Chondrocyte (in vitro differentiated cells): ENCODE measurements around the gene GPATCH2L. TPM values are rescaled to one million over a fixed set of nuclear protein-coding genes. Genes with fewer than 3 reads are reported as not detected.

Source experiments
- DNase-seq: peaks from one replicate; pipeline ENCODE4 v3.0.0; 2021; ENCODE audit warnings: mixed read lengths, low spot score
- H3K27ac Mint-ChIP-seq: one replicate; pipeline ENCODE4 v1.8.0; 2021; ENCODE audit warnings: mild to moderate bottlenecking, moderate library complexity, mixed read lengths; ENCODE audit not compliant: unreplicated experiment
- H3K27me3 Mint-ChIP-seq: 2 replicates; pipeline ENCODE4 v1.8.0; 2021; ENCODE audit warnings: low read depth, mixed read lengths
- H3K36me3 Mint-ChIP-seq: 2 replicates; pipeline ENCODE4 v1.8.0; 2021; ENCODE audit warnings: low read depth, mixed read lengths
- H3K4me1 Mint-ChIP-seq: 2 replicates; pipeline ENCODE4 v1.8.0; 2021; ENCODE audit warnings: low read depth, mild to moderate bottlenecking, mixed read lengths
- H3K4me3 Mint-ChIP-seq: one replicate; pipeline ENCODE4 v1.8.0; 2021; ENCODE audit warnings: mild to moderate bottlenecking, moderate library complexity, mixed read lengths; ENCODE audit not compliant: unreplicated experiment
- H3K9me3 Mint-ChIP-seq: 2 replicates; pipeline ENCODE4 v1.8.0; 2021; ENCODE audit warnings: low read depth, mixed read lengths
- total RNA-seq: library from RNA; stranded (reverse); gene quantifications from 3 replicates; pipeline ENCODE4 v1.2.1, GENCODE V29; 2021
- TF ChIP-seq, protein P1 (sequence below): fragments of 200-600 bp; sonication (generic); IDR thresholded peaks from 2 replicates; pipeline ENCODE4 v1.5.0; 2021; ENCODE audit warnings: antibody characterized with exemption, mild to moderate bottlenecking, moderate library complexity

GPATCH2L gene
- total RNA-seq, 1 donor from 2014 or later = 51.3 TPM

DNA sequence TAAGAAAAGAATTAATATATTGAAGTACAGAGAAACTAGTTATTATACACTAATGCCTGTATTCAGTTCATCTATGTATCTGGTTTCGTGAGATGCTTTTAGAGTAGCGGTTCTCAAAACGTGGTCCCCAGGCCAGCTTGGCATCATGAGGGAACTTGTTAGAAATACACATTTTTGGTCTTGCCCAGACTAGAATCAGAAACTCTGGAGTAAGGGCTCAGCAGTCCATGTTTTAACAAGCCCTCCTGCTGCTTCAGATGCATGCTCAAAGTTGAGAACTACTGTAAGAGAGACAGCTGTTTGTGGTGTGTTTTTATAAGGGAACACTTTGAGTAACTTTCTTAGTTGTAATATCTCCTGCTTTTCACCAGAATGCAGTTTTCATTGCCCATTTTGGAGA is 18.1 kb downstream of the GPATCH2L start:
- H3K27me3 Mint-ChIP-seq = no peaks in the 10 kb centered on the region
- no peaks in the 10 kb centered on the region for H3K4me1 Mint-ChIP-seq
- H3K27ac Mint-ChIP-seq = no peak overlapping the region
- H3K9me3 Mint-ChIP-seq = peaks cover 5% of the 10 kb centered on the region
- DNase-seq = no peak
- no peak overlapping the region for H3K4me3 Mint-ChIP-seq
- TF ChIP-seq, protein P1, sequence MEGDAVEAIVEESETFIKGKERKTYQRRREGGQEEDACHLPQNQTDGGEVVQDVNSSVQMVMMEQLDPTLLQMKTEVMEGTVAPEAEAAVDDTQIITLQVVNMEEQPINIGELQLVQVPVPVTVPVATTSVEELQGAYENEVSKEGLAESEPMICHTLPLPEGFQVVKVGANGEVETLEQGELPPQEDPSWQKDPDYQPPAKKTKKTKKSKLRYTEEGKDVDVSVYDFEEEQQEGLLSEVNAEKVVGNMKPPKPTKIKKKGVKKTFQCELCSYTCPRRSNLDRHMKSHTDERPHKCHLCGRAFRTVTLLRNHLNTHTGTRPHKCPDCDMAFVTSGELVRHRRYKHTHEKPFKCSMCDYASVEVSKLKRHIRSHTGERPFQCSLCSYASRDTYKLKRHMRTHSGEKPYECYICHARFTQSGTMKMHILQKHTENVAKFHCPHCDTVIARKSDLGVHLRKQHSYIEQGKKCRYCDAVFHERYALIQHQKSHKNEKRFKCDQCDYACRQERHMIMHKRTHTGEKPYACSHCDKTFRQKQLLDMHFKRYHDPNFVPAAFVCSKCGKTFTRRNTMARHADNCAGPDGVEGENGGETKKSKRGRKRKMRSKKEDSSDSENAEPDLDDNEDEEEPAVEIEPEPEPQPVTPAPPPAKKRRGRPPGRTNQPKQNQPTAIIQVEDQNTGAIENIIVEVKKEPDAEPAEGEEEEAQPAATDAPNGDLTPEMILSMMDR = no peak
- H3K36me3 Mint-ChIP-seq = peaks cover 31% of the 10 kb centered on the region

DNA sequence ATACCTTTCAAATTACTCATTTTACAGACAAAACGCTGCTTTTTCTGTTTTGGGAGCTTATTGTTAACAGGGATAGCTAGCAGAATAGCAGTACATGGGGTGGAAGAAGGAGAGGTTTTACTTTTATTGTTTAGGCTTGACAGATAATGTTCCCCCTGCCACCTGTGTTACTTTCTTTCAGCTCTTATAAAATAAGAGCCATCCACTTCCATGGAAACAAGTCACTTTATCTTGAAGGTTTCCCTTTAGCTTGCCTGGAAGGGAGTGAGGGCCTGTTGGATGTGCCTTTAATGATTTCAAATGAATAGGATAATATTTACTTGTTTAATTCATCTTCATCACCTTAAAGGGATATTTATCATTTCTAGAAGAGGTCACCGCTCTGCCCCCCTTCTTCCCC is 23.3 kb downstream of the GPATCH2L start:
- Mint-ChIP-seq H3K36me3 (peaks cover 29% of the 10 kb centered on the region), H3K27me3 (no peaks in the 10 kb centered on the region), H3K9me3 (no peaks in the 10 kb centered on the region), H3K4me1 (no peaks in the 10 kb centered on the region), H3K27ac (no peak overlapping the region), H3K4me3 (no peak overlapping the region)
- TF ChIP-seq, protein P1 = no peak
- DNase-seq = no peak

DNA sequence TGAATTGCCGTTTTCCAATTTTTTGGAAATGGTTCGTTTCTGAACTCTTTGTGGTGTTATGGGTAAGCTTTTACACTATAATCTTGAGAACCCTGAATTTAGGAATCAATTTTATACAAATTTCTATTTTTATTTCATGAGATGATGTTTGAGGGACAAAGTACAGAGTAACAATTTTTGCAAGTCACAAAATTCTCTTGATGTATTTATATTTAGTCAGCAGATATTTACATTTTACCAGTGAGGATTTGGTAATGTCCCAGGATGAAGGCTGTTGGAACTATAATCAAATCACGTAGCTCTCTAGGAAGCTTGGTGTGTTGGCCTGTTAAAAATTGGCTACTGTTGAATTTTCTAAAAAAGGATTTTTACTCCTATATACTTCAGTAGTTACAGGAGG is 24.2 kb downstream of the GPATCH2L start:
- DNase-seq = no peak
- peaks cover 33% of the 10 kb centered on the region for H3K36me3 Mint-ChIP-seq
- H3K27ac Mint-ChIP-seq = no peak overlapping the region
- H3K9me3 Mint-ChIP-seq = no peaks in the 10 kb centered on the region
- TF ChIP-seq, protein P1 = no peak
- no peaks in the 10 kb centered on the region for H3K4me1 Mint-ChIP-seq
- H3K27me3 Mint-ChIP-seq = no peaks in the 10 kb centered on the region
- H3K4me3 Mint-ChIP-seq = no peak overlapping the region

DNA sequence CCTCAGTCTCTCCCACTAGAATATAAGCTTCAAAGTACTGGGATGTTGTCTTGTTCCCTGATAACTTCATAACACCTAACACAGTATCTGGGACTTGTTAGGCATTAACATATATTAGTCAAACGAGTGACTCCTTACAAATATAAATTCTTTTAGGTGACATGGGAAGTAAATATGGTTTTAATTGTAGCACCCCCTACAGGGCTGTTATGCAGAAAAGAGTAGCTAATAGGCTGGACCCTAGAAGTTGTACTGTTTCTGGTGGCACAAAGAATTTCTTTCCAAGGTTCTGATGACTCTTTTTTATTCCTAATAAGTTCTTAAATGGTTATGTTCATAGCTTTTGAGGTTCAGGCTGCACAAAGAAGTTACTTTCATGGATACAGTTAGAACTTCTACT is 29.8 kb downstream of the GPATCH2L start:
- DNase-seq = no peak
- H3K4me1 Mint-ChIP-seq = no peaks in the 10 kb centered on the region
- no peak overlapping the region for H3K4me3 Mint-ChIP-seq
- no peaks in the 10 kb centered on the region for H3K27me3 Mint-ChIP-seq
- TF ChIP-seq, protein P1 = peak; percentile 67
- peaks cover 32% of the 10 kb centered on the region for H3K36me3 Mint-ChIP-seq
- no peaks in the 10 kb centered on the region for H3K9me3 Mint-ChIP-seq
- no peak overlapping the region for H3K27ac Mint-ChIP-seq

DNA sequence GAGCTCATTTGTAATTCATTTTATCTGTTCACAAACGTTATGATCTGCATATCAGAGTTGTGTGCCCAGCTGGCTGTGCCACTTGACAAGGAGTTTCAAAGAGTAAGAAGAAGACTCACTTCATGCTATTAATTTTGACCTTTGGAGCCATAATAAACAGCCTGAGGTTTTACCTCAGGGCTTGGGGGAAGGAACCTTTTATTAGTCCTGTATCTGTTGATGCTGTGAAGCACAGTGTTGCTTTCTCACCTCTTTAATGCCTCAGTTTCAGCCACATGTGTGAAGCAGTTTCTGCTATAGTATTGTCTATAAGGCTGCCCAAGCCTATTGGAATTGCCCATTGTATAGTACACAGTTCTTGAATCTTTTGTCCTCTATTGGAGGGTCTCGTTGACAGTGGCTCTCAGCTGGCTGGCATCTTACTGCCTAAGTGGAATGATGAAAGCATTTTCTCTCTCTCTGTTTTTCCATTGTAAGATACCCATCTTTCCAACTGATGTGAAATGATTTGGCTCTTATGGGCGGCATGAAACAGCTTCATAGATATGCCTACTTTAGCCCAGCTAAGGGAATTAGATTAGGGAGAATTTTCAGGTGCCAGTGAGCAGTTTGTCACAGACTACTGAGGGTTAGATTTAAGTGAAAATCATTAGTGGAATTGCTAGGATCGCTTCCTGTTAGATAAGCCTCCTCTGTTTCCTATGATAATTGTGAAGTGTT is 34.7 kb downstream of the GPATCH2L start:
- Mint-ChIP-seq H3K27me3 (no peaks in the 10 kb centered on the region), H3K9me3 (no peaks in the 10 kb centered on the region), H3K4me1 (peaks cover 4% of the 10 kb centered on the region), H3K4me3 (no peak overlapping the region), H3K36me3 (peaks cover 25% of the 10 kb centered on the region), H3K27ac (no peak overlapping the region)
- no peak for DNase-seq
- TF ChIP-seq, protein P1 = no peak
